ENCODE data around the gene ENTREP1.

The ENTREP1 gene

GRCh38 chr9:69279733-69280132 lies 45.3 kb upstream of the ENTREP1 start:
- Histone ChIP-seq H3K27me3 (ENCODE audit: low read length) (no peaks in the 10 kb centered on the region), H3K9me3 (ENCODE audit: insufficient read depth, low read length) (no peaks in the 10 kb centered on the region), H3K9me2 (replicated peaks; ENCODE audit: insufficient read depth, low read length) (no peaks in the 10 kb centered on the region), H3K36me3 (ENCODE audit: low read length) (no peaks in the 10 kb centered on the region), H3K9ac (ENCODE audit: low read length) (no peak overlapping the region), H3F3A (ENCODE audit: insufficient read depth) (no peaks in the 10 kb centered on the region), H3K4me2 (ENCODE audit: low read depth, low read length, poor library complexity, severe bottlenecking) (no peak overlapping the region), H3K27ac (ENCODE audit: low read depth, low read length) (no peak overlapping the region), H3K79me2 (ENCODE audit: insufficient read depth, low read length) (no peaks in the 10 kb centered on the region), H2AFZ (ENCODE audit: low read depth, low read length, severe bottlenecking) (no peak overlapping the region), H4K20me1 (ENCODE audit: low read depth, low read length) (no peaks in the 10 kb centered on the region), H3K4me3 (ENCODE audit: insufficient read depth, low read length, poor library complexity, severe bottlenecking) (no peak overlapping the region)
- no peak for TF ChIP-seq EZH2phosphoT487 (conservative IDR thresholded peaks at IDR 0.05; ENCODE audit: low read length)
- TF ChIP-seq, protein P1, sequence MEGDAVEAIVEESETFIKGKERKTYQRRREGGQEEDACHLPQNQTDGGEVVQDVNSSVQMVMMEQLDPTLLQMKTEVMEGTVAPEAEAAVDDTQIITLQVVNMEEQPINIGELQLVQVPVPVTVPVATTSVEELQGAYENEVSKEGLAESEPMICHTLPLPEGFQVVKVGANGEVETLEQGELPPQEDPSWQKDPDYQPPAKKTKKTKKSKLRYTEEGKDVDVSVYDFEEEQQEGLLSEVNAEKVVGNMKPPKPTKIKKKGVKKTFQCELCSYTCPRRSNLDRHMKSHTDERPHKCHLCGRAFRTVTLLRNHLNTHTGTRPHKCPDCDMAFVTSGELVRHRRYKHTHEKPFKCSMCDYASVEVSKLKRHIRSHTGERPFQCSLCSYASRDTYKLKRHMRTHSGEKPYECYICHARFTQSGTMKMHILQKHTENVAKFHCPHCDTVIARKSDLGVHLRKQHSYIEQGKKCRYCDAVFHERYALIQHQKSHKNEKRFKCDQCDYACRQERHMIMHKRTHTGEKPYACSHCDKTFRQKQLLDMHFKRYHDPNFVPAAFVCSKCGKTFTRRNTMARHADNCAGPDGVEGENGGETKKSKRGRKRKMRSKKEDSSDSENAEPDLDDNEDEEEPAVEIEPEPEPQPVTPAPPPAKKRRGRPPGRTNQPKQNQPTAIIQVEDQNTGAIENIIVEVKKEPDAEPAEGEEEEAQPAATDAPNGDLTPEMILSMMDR (IDR thresholded peaks at IDR 0.05; ENCODE audit: insufficient read depth, low read length, poor library complexity, severe bottlenecking) = no peak

DNA sequence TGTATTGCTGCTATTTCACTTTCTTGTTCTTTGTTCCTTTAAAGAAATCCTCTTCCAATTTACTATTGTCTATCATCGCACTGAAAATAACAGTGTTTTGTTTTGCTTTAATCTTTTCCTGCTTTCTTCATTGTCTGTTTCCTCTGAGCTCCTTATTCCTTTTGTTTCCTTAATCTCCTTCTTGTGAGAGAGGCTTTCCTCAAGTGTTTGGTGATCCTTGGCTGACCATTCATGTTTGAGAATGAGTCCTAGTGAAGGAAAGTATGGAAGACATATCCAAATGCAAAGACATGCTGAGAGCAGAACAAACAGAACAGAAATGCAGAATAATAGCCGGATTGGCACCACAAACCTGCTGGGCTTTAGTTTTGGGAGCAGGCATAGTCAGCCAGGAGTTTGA lies 42.0 kb upstream of the ENTREP1 start:
- Histone ChIP-seq H3K4me2 (ENCODE audit: low read depth, low read length, poor library complexity, severe bottlenecking) (no peak overlapping the region), H3K9me3 (ENCODE audit: insufficient read depth, low read length) (no peaks in the 10 kb centered on the region), H3K36me3 (ENCODE audit: low read length) (no peaks in the 10 kb centered on the region), H2AFZ (ENCODE audit: low read depth, low read length, severe bottlenecking) (no peak overlapping the region), H3K27me3 (ENCODE audit: low read length) (no peaks in the 10 kb centered on the region), H3K9me2 (replicated peaks; ENCODE audit: insufficient read depth, low read length) (no peaks in the 10 kb centered on the region), H4K20me1 (ENCODE audit: low read depth, low read length) (no peaks in the 10 kb centered on the region), H3K9ac (ENCODE audit: low read length) (no peak overlapping the region), H3F3A (ENCODE audit: insufficient read depth) (no peaks in the 10 kb centered on the region), H3K27ac (ENCODE audit: low read depth, low read length) (no peak overlapping the region), H3K79me2 (ENCODE audit: insufficient read depth, low read length) (no peaks in the 10 kb centered on the region), H3K4me3 (ENCODE audit: insufficient read depth, low read length, poor library complexity, severe bottlenecking) (no peak overlapping the region)
- no peak for TF ChIP-seq EZH2phosphoT487 (conservative IDR thresholded peaks at IDR 0.05; ENCODE audit: low read length)
- TF ChIP-seq, protein P1 (IDR thresholded peaks at IDR 0.05; ENCODE audit: insufficient read depth, low read length, poor library complexity, severe bottlenecking) = no peak

- Histone ChIP-seq H4K20me1 (ENCODE audit: low read depth, low read length) (no peaks in the 10 kb centered on the region), H3K79me2 (ENCODE audit: insufficient read depth, low read length) (no peaks in the 10 kb centered on the region), H3K9me2 (replicated peaks; ENCODE audit: insufficient read depth, low read length) (no peaks in the 10 kb centered on the region), H3K9ac (ENCODE audit: low read length) (no peak overlapping the region), H2AFZ (ENCODE audit: low read depth, low read length, severe bottlenecking) (no peak overlapping the region), H3K9me3 (ENCODE audit: insufficient read depth, low read length) (no peaks in the 10 kb centered on the region), H3K4me2 (ENCODE audit: low read depth, low read length, poor library complexity, severe bottlenecking) (no peak overlapping the region), H3K27ac (ENCODE audit: low read depth, low read length) (no peak overlapping the region), H3K4me3 (ENCODE audit: insufficient read depth, low read length, poor library complexity, severe bottlenecking) (no peak overlapping the region), H3K27me3 (ENCODE audit: low read length) (no peaks in the 10 kb centered on the region), H3F3A (ENCODE audit: insufficient read depth) (no peaks in the 10 kb centered on the region), H3K36me3 (ENCODE audit: low read length) (no peaks in the 10 kb centered on the region)
- TF ChIP-seq EZH2phosphoT487 (conservative IDR thresholded peaks at IDR 0.05; ENCODE audit: low read length) = no peak
- TF ChIP-seq, protein P1 (IDR thresholded peaks at IDR 0.05; ENCODE audit: insufficient read depth, low read length, poor library complexity, severe bottlenecking) = no peak
Observed at GRCh38 chr9:69292078-69292477, 32.9 kb upstream of the ENTREP1 start.
